Vagina (tissue), 2 donors: ENCODE data around the gene ZNF280D.

Experiments
- POLR2A ChIP-seq, 2 donors: fragments of 450-650 bp; IDR thresholded peaks; one replicate each; pipeline ENCODE4 v1.6.1; 2017; ENCODE audit warnings: antibody characterized with exemption in 2 of 2, mild to moderate bottlenecking in 2 of 2, moderate library complexity in 2 of 2
- POLR2AphosphoS5 ChIP-seq, 2 donors: sonication (generic); formaldehyde crosslinking; IDR thresholded peaks; one replicate each; pipeline ENCODE4 v1.9.0; 2017; ENCODE audit warnings: antibody characterized with exemption in 2 of 2, mild to moderate bottlenecking in 2 of 2, low read depth in 1 of 2; ENCODE audit not compliant: insufficient read depth in 1 of 2
- TF ChIP-seq, protein P1 (sequence below), 3 experiments: fragments of 450-650 bp in 2 of 3; fragments of 200-600 bp in 1 of 3; sonication (generic) in 1 of 3; IDR thresholded peaks; one replicate each; pipeline ENCODE4 v1.5.1; 2017 to 2019; ENCODE audit warnings: antibody characterized with exemption in 3 of 3, mild to moderate bottlenecking in 2 of 3, moderate library complexity in 2 of 3

- TF ChIP-seq POLR2A (IDR thresholded peaks at IDR 0.05) (no peak), POLR2AphosphoS5 (IDR thresholded peaks at IDR 0.05; ENCODE audit: insufficient read depth in 1 of 2, low read depth in 1 of 2) (no peak)
- TF ChIP-seq, protein P1, sequence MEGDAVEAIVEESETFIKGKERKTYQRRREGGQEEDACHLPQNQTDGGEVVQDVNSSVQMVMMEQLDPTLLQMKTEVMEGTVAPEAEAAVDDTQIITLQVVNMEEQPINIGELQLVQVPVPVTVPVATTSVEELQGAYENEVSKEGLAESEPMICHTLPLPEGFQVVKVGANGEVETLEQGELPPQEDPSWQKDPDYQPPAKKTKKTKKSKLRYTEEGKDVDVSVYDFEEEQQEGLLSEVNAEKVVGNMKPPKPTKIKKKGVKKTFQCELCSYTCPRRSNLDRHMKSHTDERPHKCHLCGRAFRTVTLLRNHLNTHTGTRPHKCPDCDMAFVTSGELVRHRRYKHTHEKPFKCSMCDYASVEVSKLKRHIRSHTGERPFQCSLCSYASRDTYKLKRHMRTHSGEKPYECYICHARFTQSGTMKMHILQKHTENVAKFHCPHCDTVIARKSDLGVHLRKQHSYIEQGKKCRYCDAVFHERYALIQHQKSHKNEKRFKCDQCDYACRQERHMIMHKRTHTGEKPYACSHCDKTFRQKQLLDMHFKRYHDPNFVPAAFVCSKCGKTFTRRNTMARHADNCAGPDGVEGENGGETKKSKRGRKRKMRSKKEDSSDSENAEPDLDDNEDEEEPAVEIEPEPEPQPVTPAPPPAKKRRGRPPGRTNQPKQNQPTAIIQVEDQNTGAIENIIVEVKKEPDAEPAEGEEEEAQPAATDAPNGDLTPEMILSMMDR (IDR thresholded peaks at IDR 0.05): no peak
These were observed 19.7 kb upstream of the ZNF280D start for GRCh38 chr15:56752986-56753385.
